Upper lobe of left lung (tissue), 6 donors: Measurements from ENCODE around the gene TMEM140. TPM values are rescaled to one million over a fixed set of nuclear protein-coding genes. Genes with fewer than 3 reads are reported as not detected.
"Not testable (repeated sequence)": the region's sequence is repeated elsewhere in the genome, so short reads cannot be mapped to it uniquely, and the experiment has no call there.

Experiments used
- ATAC-seq, 2 donors: fragments of 200-7000 bp; cut with Tn5 transposase; one replicate each; pipeline ENCODE4 v1.9.1; 2022; ENCODE audit warnings: mild to moderate bottlenecking in 2 of 2, moderate library complexity in 2 of 2; ENCODE audit not compliant: low FRiP score in 2 of 2
- DNase-seq, 2 donors: peaks; one replicate each; pipeline ENCODE4 v3.0.0-alpha.2; 2019 to 2020
- H3K27ac ChIP-seq, 4 donors: fragments of 200-600 bp; sonication (generic); one replicate each; pipeline ENCODE4 v1.5.1; 2016 to 2019
- H3K27me3 ChIP-seq, 4 donors: fragments of 200-600 bp; sonication (generic); one replicate each; pipeline ENCODE4 v1.5.1; 2017 to 2019
- H3K36me3 ChIP-seq, 4 donors: fragments of 200-600 bp; sonication (generic); one replicate each; pipeline ENCODE4 v1.5.1; 2016 to 2019
- H3K4me1 ChIP-seq, 4 donors: fragments of 200-600 bp; sonication (generic); one replicate each; pipeline ENCODE4 v1.5.1; 2018 to 2019
- H3K4me3 ChIP-seq, 4 donors: fragments of 200-600 bp; sonication (generic); one replicate each; pipeline ENCODE4 v1.5.1; 2017 to 2019; ENCODE audit warnings: mild to moderate bottlenecking in 2 of 4, moderate library complexity in 1 of 4
- H3K9me3 ChIP-seq, 4 donors: fragments of 200-600 bp; sonication (generic); one replicate each; pipeline ENCODE4 v1.5.1; 2018 to 2019
- EP300 ChIP-seq, 4 donors: sonication (generic); formaldehyde crosslinking; IDR thresholded peaks; one replicate each; pipeline ENCODE4 v1.5.1; 2017; ENCODE audit warnings: antibody characterized with exemption in 4 of 4, control low read depth in 2 of 4
- POLR2A ChIP-seq, 4 donors: fragments of 450-650 bp; IDR thresholded peaks; one replicate each; pipeline ENCODE4 v1.5.1; 2016 to 2017; ENCODE audit warnings: antibody characterized with exemption in 4 of 4, mild to moderate bottlenecking in 2 of 4
- POLR2AphosphoS5 ChIP-seq, 2 donors: sonication (generic); formaldehyde crosslinking; IDR thresholded peaks; one replicate each; pipeline ENCODE4 v1.5.1; 2017; ENCODE audit warnings: antibody characterized with exemption in 2 of 2
- WGBS, 2 donors: methylation state at CpG; one replicate each; pipeline ENCODE4 v1.1.5; 2017 to 2018; 5-methylcytosine and 5-hydroxymethylcytosine counted together
- total RNA-seq, 6 donors: library from RNA; depleted of rRNA in 4 of 6; stranded (reverse); fragments of >200 nt in 4 of 6; gene quantifications; one replicate each; pipeline versions ENCODE4 v1.1.0 to v1.2.1, GENCODE V29; 2016 to 2021
- TF ChIP-seq, protein P1 (sequence below), 6 experiments: fragments of 450-650 bp in 4 of 6; fragments of 200-600 bp in 2 of 6; sonication (generic) in 2 of 6; IDR thresholded peaks; one replicate each; pipeline ENCODE4 v1.5.1; 2016 to 2019; ENCODE audit warnings: antibody characterized with exemption in 6 of 6
- donor health status: DM: no; HTN: no; CAD: no; lungs with moderate emphysema.
- donor health status: DM: no; HTN: yes; CAD: no; lungs with severe emphysema.

TMEM140 gene
- total RNA-seq, 6 donors from 2014 or later = 25.2 to 59.2 (median 32.4) TPM

DNA sequence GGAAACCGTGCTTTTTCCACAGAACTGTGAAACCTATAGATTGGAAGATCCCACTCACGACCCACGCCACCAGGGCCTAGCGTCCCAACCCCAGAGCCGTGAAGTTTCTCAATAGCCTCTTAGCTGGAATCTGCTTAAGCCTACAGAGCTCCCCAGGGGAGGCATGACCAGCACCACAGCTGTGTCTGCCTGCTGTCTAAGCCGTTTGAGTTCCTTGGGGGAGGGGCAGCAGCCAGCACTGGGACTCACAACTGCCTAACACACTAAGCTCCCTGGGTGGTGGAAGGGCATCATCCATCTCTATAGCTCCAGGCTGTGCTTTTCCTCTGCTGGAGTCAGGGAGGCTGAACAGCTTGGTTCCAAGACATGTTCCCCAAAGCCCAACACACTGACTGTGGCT, 26.0 kb upstream of the TMEM140 start:
- peaks cover 0 to 3% (median 0%) of the 10 kb centered on the region in 4 donors for H3K9me3 ChIP-seq
- DNase-seq = no peak
- H3K36me3 ChIP-seq = no peaks in the 10 kb centered on the region
- no peak for TF ChIP-seq POLR2AphosphoS5 (IDR thresholded peaks at IDR 0.05)
- TF ChIP-seq POLR2A (IDR thresholded peaks at IDR 0.05) = no peak
- TF ChIP-seq, protein P1, sequence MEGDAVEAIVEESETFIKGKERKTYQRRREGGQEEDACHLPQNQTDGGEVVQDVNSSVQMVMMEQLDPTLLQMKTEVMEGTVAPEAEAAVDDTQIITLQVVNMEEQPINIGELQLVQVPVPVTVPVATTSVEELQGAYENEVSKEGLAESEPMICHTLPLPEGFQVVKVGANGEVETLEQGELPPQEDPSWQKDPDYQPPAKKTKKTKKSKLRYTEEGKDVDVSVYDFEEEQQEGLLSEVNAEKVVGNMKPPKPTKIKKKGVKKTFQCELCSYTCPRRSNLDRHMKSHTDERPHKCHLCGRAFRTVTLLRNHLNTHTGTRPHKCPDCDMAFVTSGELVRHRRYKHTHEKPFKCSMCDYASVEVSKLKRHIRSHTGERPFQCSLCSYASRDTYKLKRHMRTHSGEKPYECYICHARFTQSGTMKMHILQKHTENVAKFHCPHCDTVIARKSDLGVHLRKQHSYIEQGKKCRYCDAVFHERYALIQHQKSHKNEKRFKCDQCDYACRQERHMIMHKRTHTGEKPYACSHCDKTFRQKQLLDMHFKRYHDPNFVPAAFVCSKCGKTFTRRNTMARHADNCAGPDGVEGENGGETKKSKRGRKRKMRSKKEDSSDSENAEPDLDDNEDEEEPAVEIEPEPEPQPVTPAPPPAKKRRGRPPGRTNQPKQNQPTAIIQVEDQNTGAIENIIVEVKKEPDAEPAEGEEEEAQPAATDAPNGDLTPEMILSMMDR (IDR thresholded peaks at IDR 0.05) = no peak
- TF ChIP-seq EP300 (IDR thresholded peaks at IDR 0.05) = no peak
- no peaks in the 10 kb centered on the region for H3K4me1 ChIP-seq
- 74 to 84% methylated on average over 6 of the region's 6 CpGs for WGBS, 2 donors
- H3K27me3 ChIP-seq = no peaks in the 10 kb centered on the region
- no peak overlapping the region for H3K27ac ChIP-seq
- no peak overlapping the region for H3K4me3 ChIP-seq
- ATAC-seq = no peak

DNA sequence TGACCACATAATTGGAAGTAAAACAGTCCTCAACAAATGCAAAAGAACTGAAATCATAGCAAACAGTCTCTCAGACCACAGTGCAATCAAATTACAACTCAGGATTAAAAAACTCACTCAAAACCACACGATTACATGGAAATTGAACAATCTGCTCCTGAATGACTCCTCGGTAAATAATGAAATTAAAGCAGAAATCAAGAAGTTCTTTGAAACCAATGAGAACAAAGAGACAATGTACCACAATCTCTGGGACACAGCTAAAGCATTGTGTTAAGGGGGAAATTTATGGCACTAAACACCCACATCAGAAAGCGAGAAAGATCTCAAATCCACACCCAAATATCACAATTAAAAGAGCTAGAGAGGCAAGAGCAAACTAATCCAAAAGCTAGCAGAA, 23.2 kb upstream of the TMEM140 start:
- DNase-seq, H3K9me3 ChIP-seq, H3K4me3 ChIP-seq, H3K27me3 ChIP-seq, H3K27ac ChIP-seq, ATAC-seq, H3K4me1 ChIP-seq, H3K36me3 ChIP-seq: not testable (repeated sequence)
- WGBS, 2 donors = 90 to 92% methylated on average over 3 of the region's 3 CpGs

DNA sequence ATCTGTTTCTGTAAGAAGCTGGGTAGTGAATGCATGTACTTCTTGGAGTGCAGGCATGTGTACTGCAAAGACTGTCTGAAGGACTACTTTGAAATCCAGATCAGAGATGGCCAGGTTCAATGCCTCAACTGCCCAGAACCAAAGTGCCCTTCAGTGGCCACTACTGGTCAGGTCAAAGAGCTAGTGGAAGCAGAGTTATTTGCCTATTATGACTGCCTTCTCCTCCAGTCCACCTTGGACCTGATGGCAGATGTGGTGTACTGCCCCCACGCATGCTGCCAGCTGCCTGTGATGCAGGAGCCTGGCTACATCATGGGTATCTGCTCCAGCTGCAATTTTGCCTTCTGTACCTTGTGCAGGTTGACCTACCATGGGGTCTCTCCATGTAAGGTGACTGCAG, 18.9 kb upstream of the TMEM140 start:
- peak overlapping the region in 1 of 4 donors; percentile 6 for H3K27ac ChIP-seq
- H3K9me3 ChIP-seq = peaks cover 0 to 9% (median 0%) of the 10 kb centered on the region in 4 donors
- WGBS, 2 donors = 96 to 100% methylated on average over 1 of the region's 1 CpG
- H3K27me3 ChIP-seq = no peaks in the 10 kb centered on the region
- TF ChIP-seq EP300 (IDR thresholded peaks at IDR 0.05) (no peak), POLR2AphosphoS5 (IDR thresholded peaks at IDR 0.05) (no peak), POLR2A (IDR thresholded peaks at IDR 0.05) (no peak)
- TF ChIP-seq, protein P1 (IDR thresholded peaks at IDR 0.05) = no peak
- no peak for DNase-seq
- H3K4me3 ChIP-seq = no peak overlapping the region
- no peaks in the 10 kb centered on the region for H3K36me3 ChIP-seq
- no peak for ATAC-seq
- peaks cover 0 to 5% (median 0%) of the 10 kb centered on the region in 4 donors for H3K4me1 ChIP-seq

DNA sequence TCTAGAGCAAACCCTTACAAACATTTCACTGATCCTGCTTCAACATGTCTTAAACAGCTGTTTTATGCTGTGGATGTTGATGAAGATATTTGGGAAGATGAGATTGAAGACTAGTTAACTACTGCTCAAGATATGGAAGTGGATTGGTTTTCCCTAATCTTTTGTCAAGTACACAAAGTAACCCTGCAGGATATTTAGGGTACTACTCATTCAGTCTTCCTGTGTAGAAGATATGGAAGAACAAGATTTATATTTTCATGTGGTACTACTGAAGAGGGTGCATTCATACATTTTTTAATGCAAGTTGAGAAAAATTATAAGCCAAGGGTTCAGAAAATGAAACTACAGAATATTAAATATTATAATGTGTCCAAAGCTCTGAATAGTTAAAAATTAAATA, 18.3 kb upstream of the TMEM140 start:
- TF ChIP-seq EP300 (IDR thresholded peaks at IDR 0.05) (no peak), POLR2AphosphoS5 (IDR thresholded peaks at IDR 0.05) (no peak)
- TF ChIP-seq, protein P1 (IDR thresholded peaks at IDR 0.05) = no peak
- Histone ChIP-seq H3K4me1 (peaks cover 0 to 5% (median 0%) of the 10 kb centered on the region in 4 donors), H3K27ac (no peak overlapping the region), H3K4me3 (no peak overlapping the region), H3K27me3 (no peaks in the 10 kb centered on the region), H3K36me3 (no peaks in the 10 kb centered on the region), H3K9me3 (peaks cover 0 to 9% (median 0%) of the 10 kb centered on the region in 4 donors)
- DNase-seq (no peak), ATAC-seq (no peak)

DNA sequence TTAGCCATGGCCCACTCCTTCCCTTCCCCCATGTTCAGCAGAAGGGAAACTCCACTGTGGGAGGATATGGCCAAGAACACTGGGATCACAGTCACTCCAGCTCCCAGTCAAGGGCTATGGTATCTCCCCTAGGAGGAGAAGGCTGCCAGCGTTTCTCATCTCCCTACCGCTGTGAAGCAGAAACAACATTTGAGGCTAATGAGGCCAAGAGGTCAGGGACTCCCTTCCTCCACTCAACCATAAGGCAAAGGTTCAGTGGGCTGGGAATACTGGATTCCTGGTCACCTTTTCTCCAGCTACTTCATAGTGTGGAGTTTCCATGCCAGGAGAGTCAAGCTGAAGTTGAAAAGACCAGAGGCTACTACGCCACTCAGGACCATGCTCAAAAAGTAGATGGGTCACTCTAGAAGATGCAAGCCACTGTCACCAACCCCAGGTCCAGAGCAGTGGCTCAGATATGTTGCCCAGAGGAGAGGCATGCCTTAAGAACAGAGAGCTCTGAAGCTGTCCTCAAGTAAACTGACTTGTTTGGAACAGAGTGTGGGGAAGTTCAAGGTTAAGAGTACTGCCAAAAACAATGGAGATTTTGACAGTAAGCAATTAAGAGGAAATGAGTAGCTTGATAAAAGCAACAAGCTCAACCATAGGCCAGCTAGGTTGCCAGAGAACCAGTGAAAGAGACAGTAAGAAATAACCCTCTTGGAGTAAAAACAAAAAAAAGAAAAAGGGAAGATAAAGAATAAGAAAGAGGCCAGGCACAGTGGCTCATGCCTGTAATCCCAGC, 3.8 kb upstream of the TMEM140 start:
- 86 to 88% methylated on average over 1 to 3 of the region's 3 CpGs for WGBS, 2 donors
- Histone ChIP-seq H3K4me1 (peaks cover 4 to 19% (median 13%) of the 10 kb centered on the region in 4 donors), H3K27ac (peak overlapping the region in 3 of 4 donors; percentile 47 to 60 (median 55)), H3K36me3 (no peaks in the 10 kb centered on the region), H3K9me3 (no peaks in the 10 kb centered on the region), H3K27me3 (no peaks in the 10 kb centered on the region), H3K4me3 (no peak overlapping the region)
- DNase-seq = no peak
- TF ChIP-seq POLR2AphosphoS5 (IDR thresholded peaks at IDR 0.05) (peak in 1 of 2 donors; percentile 31), POLR2A (IDR thresholded peaks at IDR 0.05) (no peak), EP300 (IDR thresholded peaks at IDR 0.05) (no peak)
- TF ChIP-seq, protein P1 (IDR thresholded peaks at IDR 0.05) = no peak
- no peak for ATAC-seq
